ENCODE data around the gene ZNF185.

DNA sequence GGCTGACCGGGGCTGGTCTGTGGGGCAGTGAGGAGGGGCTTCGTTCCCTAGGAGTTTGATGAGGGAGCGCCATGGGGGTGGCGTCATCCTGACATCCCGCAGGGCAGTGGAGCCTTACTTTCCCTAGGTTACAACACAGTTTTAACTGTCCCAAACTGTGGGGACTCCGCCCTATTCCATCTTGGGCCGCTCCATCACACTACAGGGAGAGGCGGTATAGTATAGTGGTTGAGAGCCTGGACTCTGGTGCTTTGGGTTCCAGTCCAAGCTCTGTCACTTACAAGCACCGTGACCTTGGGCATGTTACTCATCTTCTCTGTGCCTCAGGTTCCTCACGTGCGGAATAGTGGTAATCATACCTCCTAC is 44.2 kb downstream of the ZNF185 start:
- TF ChIP-seq, protein P1, sequence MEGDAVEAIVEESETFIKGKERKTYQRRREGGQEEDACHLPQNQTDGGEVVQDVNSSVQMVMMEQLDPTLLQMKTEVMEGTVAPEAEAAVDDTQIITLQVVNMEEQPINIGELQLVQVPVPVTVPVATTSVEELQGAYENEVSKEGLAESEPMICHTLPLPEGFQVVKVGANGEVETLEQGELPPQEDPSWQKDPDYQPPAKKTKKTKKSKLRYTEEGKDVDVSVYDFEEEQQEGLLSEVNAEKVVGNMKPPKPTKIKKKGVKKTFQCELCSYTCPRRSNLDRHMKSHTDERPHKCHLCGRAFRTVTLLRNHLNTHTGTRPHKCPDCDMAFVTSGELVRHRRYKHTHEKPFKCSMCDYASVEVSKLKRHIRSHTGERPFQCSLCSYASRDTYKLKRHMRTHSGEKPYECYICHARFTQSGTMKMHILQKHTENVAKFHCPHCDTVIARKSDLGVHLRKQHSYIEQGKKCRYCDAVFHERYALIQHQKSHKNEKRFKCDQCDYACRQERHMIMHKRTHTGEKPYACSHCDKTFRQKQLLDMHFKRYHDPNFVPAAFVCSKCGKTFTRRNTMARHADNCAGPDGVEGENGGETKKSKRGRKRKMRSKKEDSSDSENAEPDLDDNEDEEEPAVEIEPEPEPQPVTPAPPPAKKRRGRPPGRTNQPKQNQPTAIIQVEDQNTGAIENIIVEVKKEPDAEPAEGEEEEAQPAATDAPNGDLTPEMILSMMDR (conservative IDR thresholded peaks at IDR 0.05; ENCODE audit: low read depth, low read length): no peak
- TF ChIP-seq EZH2 (IDR thresholded peaks at IDR 0.05; ENCODE audit: borderline replicate concordance, low read depth, low read length, poor library complexity, severe bottlenecking): no peak
